Prostate gland (tissue), 2 donors: Measurements from ENCODE around the gene CHRDL1. TPM values are rescaled to one million over a fixed set of nuclear protein-coding genes. Genes with fewer than 3 reads are reported as not detected.

Experiments used
- DNase-seq: peaks from one replicate; pipeline ENCODE4 v3.0.0-alpha.2; 2019; ENCODE audit warnings: low spot score
- H3K27ac ChIP-seq, 2 donors: fragments of 200-600 bp; sonication (generic); 2 replicates each; pipeline ENCODE4 v1.5.1; 2017 to 2019
- H3K27me3 ChIP-seq: fragments of 200-600 bp; sonication (generic); replicated peaks from 2 replicates; pipeline ENCODE4 v1.5.1; 2019; ENCODE audit not compliant: insufficient read depth
- H3K36me3 ChIP-seq, 2 donors: fragments of 200-600 bp; sonication (generic); 1 replicate in 1 of 2; 2 replicates in 1 of 2; pipeline versions ENCODE4 v1.5.1 to v1.8.1; 2017 to 2019
- H3K4me1 ChIP-seq: fragments of 200-600 bp; sonication (generic); replicated peaks from 2 replicates; pipeline ENCODE4 v1.5.1; 2019
- H3K4me3 ChIP-seq, 2 donors: fragments of 200-600 bp; sonication (generic); 2 replicates each; pipeline ENCODE4 v1.5.1; 2017 to 2019
- H3K9me3 ChIP-seq: fragments of 200-600 bp; sonication (generic); 2 replicates; pipeline ENCODE4 v1.5.1; 2017
- CTCF ChIP-seq, 4 experiments: fragments of 200-600 bp in 2 of 4; fragments of 450-650 bp in 2 of 4; sonication (generic) in 2 of 4; IDR thresholded peaks; 1 replicate in 3 of 4; 2 replicates in 1 of 4; pipeline ENCODE4 v1.5.1; 2016 to 2019; ENCODE audit warnings: antibody characterized with exemption in 4 of 4, mild to moderate bottlenecking in 2 of 4, moderate library complexity in 2 of 4
- POLR2A ChIP-seq: fragments of 450-650 bp; IDR thresholded peaks from one replicate; pipeline ENCODE4 v1.6.1; 2016; ENCODE audit warnings: antibody characterized with exemption, mild to moderate bottlenecking
- POLR2AphosphoS5 ChIP-seq: sonication (generic); formaldehyde crosslinking; IDR thresholded peaks from one replicate; pipeline ENCODE4 v1.6.1; 2017; ENCODE audit warnings: antibody characterized with exemption
- WGBS: methylation state at CpG from one replicate; pipeline ENCODE4 v1.1.5; 2018; 5-methylcytosine and 5-hydroxymethylcytosine counted together
- intact Hi-C: fragments of 100-400 bp; cut with DNase I; formaldehyde crosslinking; loops from one replicate; pipeline ENCODE4 v1.14.2; 2022
- total RNA-seq, 2 donors: library from RNA; depleted of rRNA; stranded (reverse); fragments of >200 nt; gene quantifications; one replicate each; pipeline ENCODE4 v1.1.0, GENCODE V29; 2016

Gene CHRDL1
- total RNA-seq, 2 donors from 2014 or later, result 49.1 to 61.4 TPM

DNA sequence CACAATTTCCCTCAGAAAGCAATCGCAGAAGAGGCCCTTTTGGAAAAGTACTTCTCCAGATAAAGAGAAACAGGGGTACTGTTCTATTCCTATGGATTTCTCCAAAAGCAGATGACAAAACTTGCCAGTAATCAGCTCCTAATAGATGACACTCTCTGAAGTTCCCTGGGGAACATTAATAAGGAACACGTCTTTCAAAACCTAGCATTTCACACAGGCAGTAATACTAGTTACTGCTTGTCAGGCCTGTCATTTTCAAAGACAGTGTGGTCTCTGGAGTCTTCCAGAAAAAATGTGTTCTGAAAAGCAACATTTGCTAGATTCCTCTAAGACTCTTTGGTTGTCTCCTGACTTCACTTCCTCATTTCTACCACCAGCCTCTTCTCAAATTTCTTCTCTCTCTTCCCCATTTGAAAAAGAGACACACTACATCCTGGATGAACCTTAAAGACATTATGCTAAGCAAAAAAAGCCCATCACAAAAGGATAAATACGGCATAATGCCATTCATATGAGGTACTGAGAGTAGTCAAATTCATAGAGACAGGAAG is 47.3 kb downstream of the CHRDL1 start:
- 78% methylated on average over 3 of the region's 3 CpGs for WGBS
- TF ChIP-seq POLR2A, result no peak
- no peak for TF ChIP-seq POLR2AphosphoS5
- TF ChIP-seq CTCF (IDR thresholded peaks at IDR 0.05), result no peak
- H3K36me3 ChIP-seq, result no peaks in the 10 kb centered on the region
- no peak overlapping the region for H3K4me3 ChIP-seq
- H3K9me3 ChIP-seq, result no peaks in the 10 kb centered on the region
- no peaks in the 10 kb centered on the region for H3K4me1 ChIP-seq
- DNase-seq, result no peak
- H3K27me3 ChIP-seq, result no peaks in the 10 kb centered on the region
- intact Hi-C loops, result loop anchor here (5.0 kb wide), 1 partner anchor 44 kb away; no protein-coding TSS in a partner anchor
- no peak overlapping the region for H3K27ac ChIP-seq

DNA sequence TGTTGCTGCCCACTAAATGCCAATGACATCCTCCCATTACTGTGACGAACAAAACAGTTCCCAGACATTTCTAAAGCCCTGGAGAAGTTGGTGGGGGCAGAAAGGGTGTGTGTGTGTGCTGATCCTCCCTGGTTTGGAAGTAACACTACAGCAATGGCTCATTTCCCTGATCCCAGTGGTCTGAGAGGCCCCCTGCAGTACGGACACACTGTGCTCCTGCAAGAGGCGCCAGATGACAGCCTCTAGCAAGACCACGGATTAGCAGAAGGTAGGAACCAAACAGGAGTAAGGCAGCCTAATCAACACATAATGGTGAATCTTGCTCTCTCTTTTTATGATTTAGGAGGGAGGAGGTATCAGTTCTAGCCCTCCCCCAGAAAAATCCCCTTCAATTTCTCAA is 49.6 kb downstream of the CHRDL1 start:
- Histone ChIP-seq H3K27ac (no peak overlapping the region), H3K4me3 (no peak overlapping the region), H3K36me3 (no peaks in the 10 kb centered on the region), H3K4me1 (no peaks in the 10 kb centered on the region), H3K9me3 (no peaks in the 10 kb centered on the region), H3K27me3 (no peaks in the 10 kb centered on the region)
- TF ChIP-seq POLR2A (no peak), CTCF (IDR thresholded peaks at IDR 0.05) (no peak), POLR2AphosphoS5 (no peak)
- intact Hi-C loops, result loop anchor here (5.0 kb wide), 1 partner anchor 46 kb away; no protein-coding TSS in a partner anchor
- WGBS, result 78% methylated on average over 1 of the region's 4 CpGs
- no peak for DNase-seq

GRCh38 chrX:110745288-110745687 is 50.3 kb downstream of the CHRDL1 start:
- no peaks in the 10 kb centered on the region for H3K4me1 ChIP-seq
- no peaks in the 10 kb centered on the region for H3K9me3 ChIP-seq
- DNase-seq, result no peak
- no peaks in the 10 kb centered on the region for H3K36me3 ChIP-seq
- TF ChIP-seq POLR2AphosphoS5, result no peak
- no peak for TF ChIP-seq POLR2A
- no peak for TF ChIP-seq CTCF (IDR thresholded peaks at IDR 0.05)
- H3K27me3 ChIP-seq, result no peaks in the 10 kb centered on the region
- WGBS, result 16% methylated on average over 2 of the region's 2 CpGs
- intact Hi-C loops, result loop anchor here (5.0 kb wide), 1 partner anchor 47 kb away; no protein-coding TSS in a partner anchor
- H3K27ac ChIP-seq, result no peak overlapping the region
- no peak overlapping the region for H3K4me3 ChIP-seq

GRCh38 chrX:110743679-110744340 is 51.8 kb downstream of the CHRDL1 start:
- no peaks in the 10 kb centered on the region for H3K36me3 ChIP-seq
- no peak for DNase-seq
- intact Hi-C loops, result no loop called here
- H3K4me3 ChIP-seq, result no peak overlapping the region
- no peaks in the 10 kb centered on the region for H3K27me3 ChIP-seq
- H3K9me3 ChIP-seq, result no peaks in the 10 kb centered on the region
- H3K27ac ChIP-seq, result no peak overlapping the region
- no peak for TF ChIP-seq POLR2A
- no peak for TF ChIP-seq POLR2AphosphoS5
- TF ChIP-seq CTCF (IDR thresholded peaks at IDR 0.05), result no peak
- WGBS, result 24% methylated on average over 4 of the region's 5 CpGs
- no peaks in the 10 kb centered on the region for H3K4me1 ChIP-seq
